Sigmoid colon (tissue), 7 donors: ENCODE data around the gene TRDMT1. TPM values are rescaled to one million over a fixed set of nuclear protein-coding genes. Genes with fewer than 3 reads are reported as not detected.

Experiments used
- DNase-seq: peaks from one replicate; pipeline ENCODE4 v3.0.0-alpha.2; 2019
- H3K27ac ChIP-seq, 4 donors: fragments of 200-600 bp; sonication (generic); one replicate each; pipeline ENCODE4 v1.5.1; 2016 to 2019; ENCODE audit warnings: mild to moderate bottlenecking in 1 of 4
- H3K27me3 ChIP-seq, 3 donors: fragments of 200-600 bp; sonication (generic); one replicate each; pipeline ENCODE4 v1.5.1; 2019; ENCODE audit warnings: mild to moderate bottlenecking in 1 of 3
- H3K36me3 ChIP-seq, 4 donors: fragments of 200-600 bp; sonication (generic); one replicate each; pipeline ENCODE4 v1.5.1; 2016 to 2019
- H3K4me1 ChIP-seq, 4 donors: fragments of 200-600 bp; sonication (generic); one replicate each; pipeline ENCODE4 v1.5.1; 2017 to 2019
- H3K4me3 ChIP-seq, 4 donors: fragments of 200-600 bp; sonication (generic); one replicate each; pipeline ENCODE4 v1.5.1; 2017 to 2019; ENCODE audit warnings: mild to moderate bottlenecking in 2 of 4, moderate library complexity in 1 of 4
- H3K9me3 ChIP-seq, 4 donors: fragments of 200-600 bp in 3 of 4; sonication (generic) in 3 of 4; one replicate each; pipeline versions ENCODE4 v1.5.1 to v1.6.1; 2013 to 2019
- CTCF ChIP-seq, 4 experiments: fragments of 450-650 bp in 3 of 4; fragments of 200-600 bp in 1 of 4; IDR thresholded peaks; one replicate each; pipeline ENCODE4 v1.5.1; 2016 to 2019; ENCODE audit warnings: antibody characterized with exemption in 4 of 4, mild to moderate bottlenecking in 3 of 4, moderate library complexity in 2 of 4
- EP300 ChIP-seq, 4 donors: sonication (generic); formaldehyde crosslinking; IDR thresholded peaks; one replicate each; pipeline ENCODE4 v1.6.1; 2017; ENCODE audit warnings: antibody characterized with exemption in 4 of 4
- POLR2A ChIP-seq, 2 donors: fragments of 450-650 bp; IDR thresholded peaks; one replicate each; pipeline ENCODE4 v1.6.1; 2016; ENCODE audit warnings: antibody characterized with exemption in 2 of 2, mild to moderate bottlenecking in 2 of 2, moderate library complexity in 2 of 2
- POLR2AphosphoS5 ChIP-seq, 4 donors: sonication (generic); formaldehyde crosslinking; IDR thresholded peaks; one replicate each; pipeline ENCODE4 v1.6.1; 2017; ENCODE audit warnings: antibody characterized with exemption in 4 of 4
- WGBS, 2 donors: extraction: QIAGEN DNeasy Blood & Tissue Kit; methylation state at CpG; one replicate each; pipeline ENCODE4 v1.1.7; 2013; 5-methylcytosine and 5-hydroxymethylcytosine counted together
- intact Hi-C: fragments of 100-400 bp; cut with DNase I; formaldehyde crosslinking; loops from one replicate; pipeline ENCODE4 v1.15.1; 2023
- polyA plus RNA-seq, 3 donors: library from polyadenylated mRNA; stranded (reverse); fragments of 200-250 nt; gene quantifications; one replicate each; pipeline ENCODE4 v1.2.3, GENCODE V29; 2013
- total RNA-seq, 4 donors: library from RNA; depleted of rRNA; stranded (reverse); fragments of >200 nt; gene quantifications; one replicate each; pipeline ENCODE4 v1.1.0, GENCODE V29; 2016
- donor health status: healthy with polysubstance abuse.
- donor health status: Bipolar disorder and iron deficiency.
- donor health status: healthy.

TRDMT1 gene
- total and polyA plus RNA-seq, 7 donors, result 1.2 to 13.6 (median 7.5) TPM

DNA sequence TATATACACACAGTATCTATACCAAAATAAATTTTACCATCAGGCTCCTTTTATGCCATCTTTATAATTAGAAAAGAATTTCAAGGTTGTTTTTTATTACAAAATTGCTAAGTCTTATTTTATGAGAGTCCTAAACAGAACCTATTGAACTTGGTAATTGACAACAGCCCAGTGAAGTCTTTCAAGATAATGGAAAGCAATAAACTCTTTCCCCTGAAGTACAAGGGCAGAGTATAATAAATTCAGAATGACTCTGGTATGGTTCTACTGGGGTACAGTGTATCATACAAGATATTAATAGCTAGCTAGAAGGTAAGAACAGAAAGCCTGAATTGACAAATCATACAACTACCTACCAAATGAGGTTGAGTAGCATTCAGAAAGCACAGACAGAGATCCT is 45.6 kb downstream of the TRDMT1 start:
- Histone ChIP-seq H3K4me3 (no peak overlapping the region), H3K27me3 (no peaks in the 10 kb centered on the region), H3K4me1 (no peaks in the 10 kb centered on the region), H3K9me3 (no peaks in the 10 kb centered on the region), H3K36me3 (peaks cover 0 to 10% (median 0%) of the 10 kb centered on the region in 4 donors), H3K27ac (no peak overlapping the region)
- intact Hi-C loops, result no loop called here
- no peak for TF ChIP-seq POLR2AphosphoS5 (IDR thresholded peaks at IDR 0.05)
- no peak for TF ChIP-seq CTCF (IDR thresholded peaks at IDR 0.05)
- no peak for TF ChIP-seq EP300 (IDR thresholded peaks at IDR 0.05)
- no peak for TF ChIP-seq POLR2A (IDR thresholded peaks at IDR 0.05)
- no peak for DNase-seq

- no peak for DNase-seq
- intact Hi-C loops, result no loop called here
- peaks cover 0 to 10% (median 0%) of the 10 kb centered on the region in 4 donors for H3K36me3 ChIP-seq
These were observed 47.4 kb downstream of the TRDMT1 start for GRCh38 chr10:17154116-17154515.

GRCh38 chr10:17153321-17153720 is 48.2 kb downstream of the TRDMT1 start:
- intact Hi-C loops, result no loop called here
- DNase-seq, result no peak
- Histone ChIP-seq H3K36me3 (peaks cover 0 to 10% (median 0%) of the 10 kb centered on the region in 4 donors), H3K27me3 (no peaks in the 10 kb centered on the region), H3K4me3 (no peak overlapping the region), H3K4me1 (no peaks in the 10 kb centered on the region), H3K27ac (no peak overlapping the region), H3K9me3 (no peaks in the 10 kb centered on the region)
- TF ChIP-seq CTCF (IDR thresholded peaks at IDR 0.05), result no peak
- TF ChIP-seq POLR2AphosphoS5 (IDR thresholded peaks at IDR 0.05), result no peak
- TF ChIP-seq POLR2A (IDR thresholded peaks at IDR 0.05), result no peak
- TF ChIP-seq EP300 (IDR thresholded peaks at IDR 0.05), result no peak
- 92 to 93% methylated on average over 5 of the region's 5 CpGs for whole genome bisulfite sequencing, 2 donors

More at GRCh38 chr10:17154116-17154515, 47.4 kb downstream of the TRDMT1 start:
- no peaks in the 10 kb centered on the region for H3K4me1 ChIP-seq
- H3K27me3 ChIP-seq, result no peaks in the 10 kb centered on the region
- no peak overlapping the region for H3K4me3 ChIP-seq
- TF ChIP-seq EP300 (IDR thresholded peaks at IDR 0.05), result no peak
- no peak for TF ChIP-seq POLR2AphosphoS5 (IDR thresholded peaks at IDR 0.05)
- TF ChIP-seq POLR2A (IDR thresholded peaks at IDR 0.05), result no peak
- no peak for TF ChIP-seq CTCF (IDR thresholded peaks at IDR 0.05)
- no peak overlapping the region for H3K27ac ChIP-seq
- H3K9me3 ChIP-seq, result no peaks in the 10 kb centered on the region

GRCh38 chr10:17151716-17152115 is 49.8 kb downstream of the TRDMT1 start:
- Histone ChIP-seq H3K4me1 (no peaks in the 10 kb centered on the region), H3K4me3 (no peak overlapping the region), H3K27ac (no peak overlapping the region), H3K9me3 (no peaks in the 10 kb centered on the region), H3K27me3 (no peaks in the 10 kb centered on the region), H3K36me3 (peaks cover 0 to 5% (median 0%) of the 10 kb centered on the region in 4 donors)
- TF ChIP-seq POLR2AphosphoS5 (IDR thresholded peaks at IDR 0.05) (no peak), CTCF (IDR thresholded peaks at IDR 0.05) (no peak)
- no peak for DNase-seq
- intact Hi-C loops, result no loop called here
- 13 to 71% methylated on average over 1 of the region's 1 CpG for WGBS, 2 donors

DNA sequence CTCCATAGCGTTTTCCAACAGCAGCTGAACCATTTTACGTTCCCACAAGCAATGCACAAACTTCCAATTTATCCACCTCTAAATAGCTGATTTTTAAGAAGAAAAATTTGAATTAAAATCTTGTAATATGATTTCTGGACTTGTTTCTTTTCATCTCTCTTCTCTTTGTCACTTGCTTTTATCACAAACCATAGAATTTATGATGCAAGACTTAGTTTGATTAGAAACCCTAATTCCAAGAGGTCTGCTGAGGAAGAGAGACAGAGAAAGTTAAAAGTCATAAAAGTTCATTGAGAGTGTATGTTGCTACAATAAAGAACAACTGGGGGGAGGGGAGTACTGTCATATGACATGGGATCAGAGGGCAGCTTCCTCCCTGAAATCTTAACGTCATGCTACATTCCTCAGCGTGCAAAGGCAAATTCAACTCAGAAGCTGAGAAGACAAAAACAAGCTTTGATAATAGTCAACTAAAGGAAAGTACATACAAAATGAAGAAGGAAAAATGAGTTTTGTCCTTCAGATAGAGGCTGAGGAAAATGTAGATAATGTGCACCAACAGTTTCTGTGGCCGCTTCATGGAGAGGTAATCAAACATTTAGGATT is 53.5 kb downstream of the TRDMT1 start:
- Histone ChIP-seq H3K36me3 (peaks cover 0 to 5% (median 0%) of the 10 kb centered on the region in 4 donors), H3K9me3 (no peaks in the 10 kb centered on the region), H3K4me1 (no peaks in the 10 kb centered on the region), H3K27me3 (no peaks in the 10 kb centered on the region), H3K27ac (no peak overlapping the region), H3K4me3 (no peak overlapping the region)
- intact Hi-C loops, result no loop called here
- 61 to 80% methylated on average over 5 of the region's 5 CpGs for WGBS, 2 donors
- TF ChIP-seq POLR2A (IDR thresholded peaks at IDR 0.05) (no peak), CTCF (IDR thresholded peaks at IDR 0.05) (no peak), POLR2AphosphoS5 (IDR thresholded peaks at IDR 0.05) (no peak), EP300 (IDR thresholded peaks at IDR 0.05) (no peak)
- DNase-seq, result no peak
